HepG2 (cell line): Measurements from ENCODE around the gene PCSK6. TPM values are rescaled to one million over a fixed set of nuclear protein-coding genes. Genes with fewer than 3 reads are reported as not detected.

ENCODE experiments used
- ATAC-seq: fragments of 200-7000 bp; cut with Tn5 transposase; 3 replicates; pipeline ENCODE4 v1.9.1; 2020; ENCODE audit warnings: mild to moderate bottlenecking, moderate library complexity
- BruUV-seq: library from RNA; stranded (reverse); fragments of 400-500 nt; replicated peaks from 2 replicates; lab custom pipeline; 2021; lab: Mats Ljungman, UMichigan
- CTCF ChIA-PET: fragments of 300-600 bp; formaldehyde crosslinking; extraction: SDS; loops from one replicate; lab custom pipeline; 2021; ENCODE audit warnings: low total read pairs, inconsistent platforms, low intra/inter-chr PET ratio; lab: Yijun Ruan, JAX
- POLR2A ChIA-PET: fragments of 350-600 bp; sonication (Branson Sonifier 250); formaldehyde crosslinking; loops from one replicate; lab custom pipeline; 2020; ENCODE audit warnings: antibody characterized with exemption, inconsistent platforms; lab: Yijun Ruan, JAX
- DNase-seq: peaks from one replicate; pipeline ENCODE4 v3.0.0-alpha.2; 2015; ENCODE audit warnings: low spot score
- FAIRE-seq: peaks from 3 replicates; lab custom pipeline; 2011; peaks lifted over from hg19 to GRCh38; lab: Jason Lieb, UNC
- H2AFZ ChIP-seq: one replicate; pipeline ENCODE4 v1.6.1; 2011; ENCODE audit warnings: low read length, inconsistent platforms
- H3K27ac ChIP-seq: fragments of 300-600 bp; 3 replicates; pipeline ENCODE4 v1.8.0; 2011; ENCODE audit warnings: mixed run types, mild to moderate bottlenecking, mixed read lengths, low read length, inconsistent platforms; ENCODE audit not compliant: insufficient read depth; ENCODE audit errors: extremely low read length
- H3K27me3 ChIP-seq, 2 experiments: fragments of 200-600 bp in 1 of 2; 2 replicates in 1 of 2; 3 replicates in 1 of 2; pipeline versions ENCODE4 v1.6.0 to v1.8.0; 2011; ENCODE audit warnings: low read length in 2 of 2, mild to moderate bottlenecking in 2 of 2, moderate library complexity in 2 of 2, inconsistent platforms in 1 of 2; ENCODE audit not compliant: insufficient read depth in 2 of 2, control insufficient read depth in 1 of 2
- H3K36me3 ChIP-seq, 2 experiments: fragments of 200-600 bp in 1 of 2; replicated peaks in 1 of 2; 2 replicates in 1 of 2; 3 replicates in 1 of 2; pipeline versions ENCODE4 v1.5.1 to v1.8.0; 2011; ENCODE audit warnings: low read length in 2 of 2, inconsistent platforms in 1 of 2; ENCODE audit not compliant: insufficient read depth in 2 of 2, control insufficient read depth in 1 of 2
- H3K4me1 ChIP-seq: 2 replicates; pipeline ENCODE4 v1.5.1; 2012; ENCODE audit warnings: low read length, inconsistent platforms; ENCODE audit not compliant: insufficient read depth
- H3K4me2 ChIP-seq: 2 replicates; pipeline ENCODE4 v1.6.0; 2011; ENCODE audit warnings: low read depth, low read length, inconsistent platforms
- H3K4me3 ChIP-seq, 3 experiments: fragments of 200-600 bp in 1 of 3; sonication (generic), shearing (Covaris generic) in 1 of 3; replicated peaks in 1 of 3; 2 replicates each; pipeline ENCODE4 v1.5.1; 2011 to 2016; ENCODE audit warnings: low read length in 3 of 3, inconsistent platforms in 2 of 3, low read depth in 2 of 3, mild to moderate bottlenecking in 2 of 3, control low read depth in 1 of 3, mixed read lengths in 1 of 3; ENCODE audit not compliant: insufficient read depth in 1 of 3
- H3K79me2 ChIP-seq: one replicate; pipeline ENCODE4 v1.6.1; 2011; ENCODE audit warnings: low read length, inconsistent platforms; ENCODE audit not compliant: insufficient read depth
- H3K9ac ChIP-seq: 2 replicates; pipeline ENCODE4 v1.6.0; 2011; ENCODE audit warnings: mild to moderate bottlenecking, low read depth, low read length, inconsistent platforms; ENCODE audit not compliant: insufficient read depth
- H3K9me3 ChIP-seq: 2 replicates; pipeline ENCODE4 v1.5.1; 2012; ENCODE audit warnings: mild to moderate bottlenecking, low read length
- H4K20me1 ChIP-seq: 2 replicates; pipeline ENCODE4 v1.6.0; 2011; ENCODE audit warnings: inconsistent platforms, mild to moderate bottlenecking, low read length, moderate library complexity; ENCODE audit not compliant: insufficient read depth
- BRCA1 ChIP-seq: sonication (generic); formaldehyde crosslinking; IDR thresholded peaks from 2 replicates; pipeline ENCODE4 v1.4.0; 2020; ENCODE audit warnings: missing genetic modification reagents
- CENPX ChIP-seq: sonication (generic); formaldehyde crosslinking; IDR thresholded peaks from 2 replicates; pipeline ENCODE4 v1.9.0; 2021; ENCODE audit warnings: mild to moderate bottlenecking, missing genetic modification reagents, moderate library complexity
- EZH2 ChIP-seq: conservative IDR thresholded peaks from 2 replicates; pipeline ENCODE4 v1.6.1; 2012; ENCODE audit warnings: mild to moderate bottlenecking, low read depth, low read length, moderate library complexity
- JUNB ChIP-seq: sonication (generic); formaldehyde crosslinking; IDR thresholded peaks from 2 replicates; pipeline ENCODE4 v1.8.0; 2022; ENCODE audit warnings: missing genetic modification reagents, mild to moderate bottlenecking, borderline replicate concordance
- KDM1A ChIP-seq: IDR thresholded peaks from 2 replicates; pipeline ENCODE4 v1.6.1; 2016; ENCODE audit warnings: missing compliant biosample characterization
- MXD4 ChIP-seq: IDR thresholded peaks from 2 replicates; pipeline ENCODE4 v1.6.1; 2016; ENCODE audit warnings: mild to moderate bottlenecking, missing biosample characterization, missing genetic modification reagents
- NCOA2 ChIP-seq: sonication (generic); formaldehyde crosslinking; IDR thresholded peaks from 2 replicates; pipeline ENCODE4 v1.8.0; 2022; ENCODE audit warnings: inconsistent platforms
- NFE2L2 ChIP-seq: fragments of 150-350 bp; IDR thresholded peaks from 2 replicates; pipeline ENCODE4 v1.6.1; 2014; ENCODE audit warnings: low read length
- POLR2G ChIP-seq: fragments of 200-400 bp; formaldehyde crosslinking; IDR thresholded peaks from 2 replicates; pipeline ENCODE4 v1.6.1; 2018; ENCODE audit warnings: mild to moderate bottlenecking, low read depth, low read length, moderate library complexity
- RBFOX2 ChIP-seq: fragments of 200-400 bp; formaldehyde crosslinking; IDR thresholded peaks from 2 replicates; pipeline ENCODE4 v1.6.1; 2017; ENCODE audit warnings: low read depth, mild to moderate bottlenecking, low read length
- RFXAP ChIP-seq: sonication (generic); formaldehyde crosslinking; IDR thresholded peaks from 2 replicates; pipeline ENCODE4 v1.4.0; 2020; ENCODE audit warnings: missing genetic modification reagents, borderline replicate concordance
- RNF2 ChIP-seq: fragments of 450-650 bp; conservative IDR thresholded peaks from 2 replicates; pipeline ENCODE4 v1.6.1; 2016; ENCODE audit warnings: low read depth
- SMARCC2 ChIP-seq: fragments of 450-650 bp; IDR thresholded peaks from 2 replicates; pipeline ENCODE4 v1.6.1; 2017; ENCODE audit warnings: antibody characterized with exemption, mild to moderate bottlenecking
- SP4 ChIP-seq: sonication (generic); formaldehyde crosslinking; IDR thresholded peaks from 2 replicates; pipeline ENCODE4 v1.8.1; 2023; ENCODE audit warnings: mild to moderate bottlenecking, missing genetic modification reagents
- ZMYM4 ChIP-seq: sonication (generic); formaldehyde crosslinking; IDR thresholded peaks from 2 replicates; pipeline ENCODE4 v1.8.1; 2023; ENCODE audit warnings: mild to moderate bottlenecking, missing genetic modification reagents
- ZNF44 ChIP-seq: sonication (generic); formaldehyde crosslinking; IDR thresholded peaks from 2 replicates; pipeline ENCODE4 v1.5.1; 2020; ENCODE audit warnings: mild to moderate bottlenecking, missing genetic modification reagents
- ZNF552 ChIP-seq: sonication (generic); formaldehyde crosslinking; IDR thresholded peaks from 2 replicates; pipeline ENCODE4 v1.9.0; 2022; ENCODE audit warnings: missing genetic modification reagents, mild to moderate bottlenecking, borderline replicate concordance
- ZNF660 ChIP-seq: sonication (generic); formaldehyde crosslinking; IDR thresholded peaks from 2 replicates; pipeline ENCODE4 v1.5.1; 2020; ENCODE audit warnings: mild to moderate bottlenecking, low read depth, missing genetic modification reagents, borderline replicate concordance
- ZNF775 ChIP-seq: sonication (generic); formaldehyde crosslinking; IDR thresholded peaks from 2 replicates; pipeline ENCODE4 v1.4.0; 2020; ENCODE audit warnings: missing genetic modification reagents, mild to moderate bottlenecking, moderate library complexity, borderline replicate concordance
- whole genome bisulfite sequencing: methylation state at CpG from one replicate; pipeline ENCODE4 v1.1.6; 2017; ENCODE audit warnings: low lambda C conversion rate; 5-methylcytosine and 5-hydroxymethylcytosine counted together
- in situ Hi-C: cut with HindIII; loops from 2 replicates; pipeline ENCODE4 v1.10.0; 2017; ENCODE audit warnings: low pct_unique_long_range_greater_than_20kb; ENCODE audit not compliant: extremely low pct_ligation_motif_present
- intact Hi-C: fragments of 100-400 bp; cut with micrococcal nuclease; formaldehyde crosslinking; loops from one replicate; pipeline ENCODE4 v1.10.0; 2022; ENCODE audit not compliant: unreplicated experiment
- polyA plus RNA-seq, 8 experiments: library from polyadenylated mRNA; depleted of rRNA in 3 of 8; stranded (reverse) in 7 of 8; unstranded in 1 of 8; fragments of >200 nt; fragmentation: Illumina TruSeq in 4 of 8; extraction: Trizol in 4 of 8; gene quantifications; 2 replicates each; pipeline versions ENCODE4 v1.2.1 to v1.2.3, GENCODE V29; 2011 to 2016; ENCODE audit warnings: low read depth in 4 of 8, missing spikeins in 1 of 8, mixed read lengths in 1 of 8; ENCODE audit not compliant: insufficient read depth in 1 of 8
- total RNA-seq, 5 experiments: library from RNA; depleted of rRNA; stranded (reverse); fragments of >200 nt; fragmentation: Illumina TruSeq; extraction: Trizol; gene quantifications; 2 replicates each; pipeline ENCODE4 v1.2.3, GENCODE V29; 2016; ENCODE audit warnings: low read depth in 1 of 5
- TF ChIP-seq, protein P1 (sequence below): sonication (generic); formaldehyde crosslinking; IDR thresholded peaks from 2 replicates; pipeline ENCODE4 v1.9.0; 2021; ENCODE audit warnings: mild to moderate bottlenecking, missing genetic modification reagents
- TF ChIP-seq, protein P2 (sequence below): sonication (generic); formaldehyde crosslinking; conservative IDR thresholded peaks from 2 replicates; pipeline ENCODE4 v1.4.0; 2020; ENCODE audit warnings: missing genetic modification reagents

Gene PCSK6
- total and polyA plus RNA-seq, 2 of the 13 experiments (the other 11 are each of a cell fraction or from before 2014, with no cell fraction given) = 56.5 to 155 TPM

DNA sequence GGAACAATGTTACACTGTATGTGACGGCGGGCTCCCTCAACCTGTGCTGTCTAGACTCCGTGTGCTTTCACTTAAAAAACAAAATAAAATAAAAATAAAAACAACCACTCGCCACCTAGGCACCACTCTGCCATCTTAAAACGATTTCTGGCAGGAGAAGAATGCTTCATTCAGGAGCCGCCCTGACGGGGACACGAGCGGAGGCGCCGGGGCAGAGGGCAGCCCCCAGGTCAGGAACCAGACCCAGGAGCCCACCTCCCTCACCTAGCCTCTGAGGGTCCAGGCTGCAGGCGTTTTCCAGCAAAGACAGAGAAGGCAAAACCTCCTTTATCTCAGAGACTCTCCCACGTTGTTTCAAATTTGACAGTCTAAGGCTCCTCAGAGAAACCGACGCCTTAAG, 109.4 kb downstream of the PCSK6 start (continued):
- TF ChIP-seq RNF2 = no peak
- no peak for TF ChIP-seq ZNF660 (CRISPR knock-in tag)
- TF ChIP-seq SMARCC2 = no peak
- TF ChIP-seq SP4 (CRISPR knock-in tag) = no peak
- TF ChIP-seq EZH2 = no peak
- no peak for TF ChIP-seq POLR2G
- no peak for TF ChIP-seq ZNF44 (CRISPR knock-in tag)
- no peak for TF ChIP-seq JUNB
- no peak for TF ChIP-seq BRCA1 (CRISPR knock-in tag)

DNA sequence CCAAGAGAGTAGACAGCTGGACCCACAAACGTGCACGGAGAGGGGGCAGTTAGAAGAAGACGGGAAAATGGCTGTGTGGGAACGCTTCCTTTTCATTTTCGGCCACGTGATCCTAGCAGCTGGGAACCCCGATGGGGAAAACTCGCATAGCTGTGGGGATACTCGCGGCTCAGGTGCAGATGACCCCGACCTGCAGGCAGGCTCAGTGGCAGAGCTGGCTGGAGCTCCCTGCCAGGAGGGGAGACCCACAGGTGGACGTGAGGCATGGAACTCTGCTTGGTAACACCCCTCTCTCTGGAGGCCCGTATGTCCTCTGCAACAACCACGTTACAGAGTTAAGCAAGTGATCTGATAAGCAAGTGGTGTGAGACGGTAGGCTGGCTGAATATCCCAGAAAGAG, 109.9 kb downstream of the PCSK6 start:
- no peak overlapping the region for H3K27ac ChIP-seq
- ChIA-PET POLR2A (no interaction called here), CTCF (no interaction called here)
- H3K9me3 ChIP-seq = no peaks in the 10 kb centered on the region
- H3K9ac ChIP-seq = no peak overlapping the region
- no peak overlapping the region for H3K4me2 ChIP-seq
- no TSS peak for BruUV-seq
- no peak for ATAC-seq
- H3K27me3 ChIP-seq = no peaks in the 10 kb centered on the region
- in situ Hi-C loops = no loop called here
- H3K4me1 ChIP-seq = no peaks in the 10 kb centered on the region
- H2AFZ ChIP-seq = no peak overlapping the region
- H3K79me2 ChIP-seq = no peaks in the 10 kb centered on the region
- no peaks in the 10 kb centered on the region for H4K20me1 ChIP-seq
- 97% methylated on average over 11 of the region's 15 CpGs for WGBS
- no peak for DNase-seq
- H3K36me3 ChIP-seq = peaks cover 26 to 48% of the 10 kb centered on the region in 2 experiments
- H3K4me3 ChIP-seq = no peak overlapping the region
- FAIRE-seq = no peak
- intact Hi-C loops = no loop called here
- TF ChIP-seq ZMYM4 (CRISPR knock-in tag) = no peak
- no peak for TF ChIP-seq RBFOX2
- TF ChIP-seq ZNF775 (CRISPR knock-in tag) = no peak
- TF ChIP-seq, protein P1, sequence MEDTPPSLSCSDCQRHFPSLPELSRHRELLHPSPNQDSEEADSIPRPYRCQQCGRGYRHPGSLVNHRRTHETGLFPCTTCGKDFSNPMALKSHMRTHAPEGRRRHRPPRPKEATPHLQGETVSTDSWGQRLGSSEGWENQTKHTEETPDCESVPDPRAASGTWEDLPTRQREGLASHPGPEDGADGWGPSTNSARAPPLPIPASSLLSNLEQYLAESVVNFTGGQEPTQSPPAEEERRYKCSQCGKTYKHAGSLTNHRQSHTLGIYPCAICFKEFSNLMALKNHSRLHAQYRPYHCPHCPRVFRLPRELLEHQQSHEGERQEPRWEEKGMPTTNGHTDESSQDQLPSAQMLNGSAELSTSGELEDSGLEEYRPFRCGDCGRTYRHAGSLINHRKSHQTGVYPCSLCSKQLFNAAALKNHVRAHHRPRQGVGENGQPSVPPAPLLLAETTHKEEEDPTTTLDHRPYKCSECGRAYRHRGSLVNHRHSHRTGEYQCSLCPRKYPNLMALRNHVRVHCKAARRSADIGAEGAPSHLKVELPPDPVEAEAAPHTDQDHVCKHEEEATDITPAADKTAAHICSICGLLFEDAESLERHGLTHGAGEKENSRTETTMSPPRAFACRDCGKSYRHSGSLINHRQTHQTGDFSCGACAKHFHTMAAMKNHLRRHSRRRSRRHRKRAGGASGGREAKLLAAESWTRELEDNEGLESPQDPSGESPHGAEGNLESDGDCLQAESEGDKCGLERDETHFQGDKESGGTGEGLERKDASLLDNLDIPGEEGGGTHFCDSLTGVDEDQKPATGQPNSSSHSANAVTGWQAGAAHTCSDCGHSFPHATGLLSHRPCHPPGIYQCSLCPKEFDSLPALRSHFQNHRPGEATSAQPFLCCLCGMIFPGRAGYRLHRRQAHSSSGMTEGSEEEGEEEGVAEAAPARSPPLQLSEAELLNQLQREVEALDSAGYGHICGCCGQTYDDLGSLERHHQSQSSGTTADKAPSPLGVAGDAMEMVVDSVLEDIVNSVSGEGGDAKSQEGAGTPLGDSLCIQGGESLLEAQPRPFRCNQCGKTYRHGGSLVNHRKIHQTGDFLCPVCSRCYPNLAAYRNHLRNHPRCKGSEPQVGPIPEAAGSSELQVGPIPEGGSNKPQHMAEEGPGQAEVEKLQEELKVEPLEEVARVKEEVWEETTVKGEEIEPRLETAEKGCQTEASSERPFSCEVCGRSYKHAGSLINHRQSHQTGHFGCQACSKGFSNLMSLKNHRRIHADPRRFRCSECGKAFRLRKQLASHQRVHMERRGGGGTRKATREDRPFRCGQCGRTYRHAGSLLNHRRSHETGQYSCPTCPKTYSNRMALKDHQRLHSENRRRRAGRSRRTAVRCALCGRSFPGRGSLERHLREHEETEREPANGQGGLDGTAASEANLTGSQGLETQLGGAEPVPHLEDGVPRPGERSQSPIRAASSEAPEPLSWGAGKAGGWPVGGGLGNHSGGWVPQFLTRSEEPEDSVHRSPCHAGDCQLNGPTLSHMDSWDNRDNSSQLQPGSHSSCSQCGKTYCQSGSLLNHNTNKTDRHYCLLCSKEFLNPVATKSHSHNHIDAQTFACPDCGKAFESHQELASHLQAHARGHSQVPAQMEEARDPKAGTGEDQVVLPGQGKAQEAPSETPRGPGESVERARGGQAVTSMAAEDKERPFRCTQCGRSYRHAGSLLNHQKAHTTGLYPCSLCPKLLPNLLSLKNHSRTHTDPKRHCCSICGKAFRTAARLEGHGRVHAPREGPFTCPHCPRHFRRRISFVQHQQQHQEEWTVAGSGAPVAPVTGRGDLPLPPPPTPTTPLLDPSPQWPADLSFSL (CRISPR knock-in tag) = no peak
- no peak for TF ChIP-seq CENPX
- no peak for TF ChIP-seq MXD4 (CRISPR knock-in tag)
- TF ChIP-seq ZNF552 (CRISPR knock-in tag) = no peak
- TF ChIP-seq, protein P2, sequence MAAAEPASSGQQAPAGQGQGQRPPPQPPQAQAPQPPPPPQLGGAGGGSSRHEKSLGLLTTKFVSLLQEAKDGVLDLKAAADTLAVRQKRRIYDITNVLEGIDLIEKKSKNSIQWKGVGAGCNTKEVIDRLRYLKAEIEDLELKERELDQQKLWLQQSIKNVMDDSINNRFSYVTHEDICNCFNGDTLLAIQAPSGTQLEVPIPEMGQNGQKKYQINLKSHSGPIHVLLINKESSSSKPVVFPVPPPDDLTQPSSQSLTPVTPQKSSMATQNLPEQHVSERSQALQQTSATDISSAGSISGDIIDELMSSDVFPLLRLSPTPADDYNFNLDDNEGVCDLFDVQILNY = no peak
- TF ChIP-seq KDM1A (CRISPR knock-in tag) = no peak
- TF ChIP-seq RFXAP (CRISPR knock-in tag) = no peak
- no peak for TF ChIP-seq NFE2L2
- no peak for TF ChIP-seq NCOA2 (CRISPR knock-in tag)
